Measurements from ENCODE around the gene NPEPPS.

DNA sequence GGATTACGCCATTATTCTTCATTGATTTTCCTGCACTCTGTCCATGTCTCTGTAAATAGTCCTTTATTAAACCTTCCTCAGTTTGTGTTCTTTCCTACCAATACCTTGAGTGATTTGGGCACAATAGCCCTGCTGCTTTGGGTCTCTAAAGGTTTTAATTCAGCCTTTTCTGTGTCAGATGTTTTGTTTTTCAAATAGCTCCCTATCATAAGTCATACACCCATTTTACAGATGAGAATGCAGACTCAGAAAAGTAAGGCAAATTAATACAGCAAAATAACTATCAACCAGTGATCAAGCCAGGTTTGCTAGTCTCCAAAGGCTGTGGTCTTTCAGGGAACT is 93.8 kb downstream of the NPEPPS start:
- TF ChIP-seq TCF12 (IDR thresholded peaks at IDR 0.05) (no peak), SIN3A (IDR thresholded peaks at IDR 0.05; ENCODE audit: borderline replicate concordance, low read depth, low read length) (no peak)

Measured in SK-N-SH (cell line).